HG02973 (cell line): ENCODE results near the gene IPCEF1.

Experiments
- ATAC-seq: cut with Tn5 transposase; IDR thresholded peaks from one replicate; pipeline ENCODE4 v1.9.1; 2021; ENCODE audit warnings: moderate library complexity; ENCODE audit not compliant: unreplicated experiment

Gene IPCEF1

GRCh38 chr6:154117485-154117884 lies 239.1 kb downstream of the IPCEF1 start:
- ATAC-seq = no peak

DNA sequence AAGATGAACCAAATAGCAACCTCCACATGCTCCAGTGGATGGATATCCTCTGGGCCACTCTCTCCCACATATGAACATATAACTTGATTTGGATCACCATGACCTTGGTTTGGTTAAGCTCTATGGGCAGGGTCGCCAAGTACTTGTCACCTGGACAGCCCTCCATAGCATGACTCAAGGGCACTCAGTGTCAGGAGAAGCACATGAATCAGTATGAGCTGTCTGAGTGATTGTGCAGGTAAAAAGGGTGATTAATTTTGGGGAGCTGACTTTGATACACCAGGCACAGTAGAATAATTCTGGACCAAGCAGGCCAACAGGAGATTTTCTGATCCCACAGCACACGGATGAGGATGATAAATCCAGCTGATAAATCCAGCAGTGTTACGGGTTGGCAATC lies 243.2 kb downstream of the IPCEF1 start:
- no peak for ATAC-seq

DNA sequence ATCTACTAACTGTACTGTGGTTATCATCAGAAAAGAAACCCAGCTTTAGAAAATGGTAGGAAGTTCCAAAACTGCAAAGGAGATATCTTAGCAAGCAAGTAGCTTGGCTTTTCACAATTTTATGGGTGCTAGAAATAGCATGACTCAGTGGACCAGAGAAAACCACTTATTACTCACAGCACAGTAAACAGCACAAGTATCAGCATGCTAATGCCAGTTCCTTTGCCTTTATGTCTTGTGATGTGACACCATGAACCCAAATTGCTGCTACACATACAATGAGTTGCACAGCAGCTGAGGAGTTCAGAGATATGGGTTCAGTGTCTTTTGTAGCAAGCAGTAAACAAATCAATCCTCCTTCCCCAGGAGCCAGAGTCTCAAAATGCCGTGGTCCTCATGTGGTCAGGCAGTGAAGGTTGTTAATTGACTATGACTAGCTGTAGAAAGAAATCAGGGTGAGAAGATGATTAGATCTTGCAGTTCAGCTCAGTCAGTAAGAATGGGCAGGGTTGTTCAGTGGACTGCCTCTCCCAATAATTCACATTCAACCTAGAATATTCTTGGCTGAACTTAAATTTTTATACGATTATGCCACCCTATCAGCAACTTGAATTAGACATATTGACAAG lies 244.3 kb downstream of the IPCEF1 start:
- ATAC-seq = no peak

DNA sequence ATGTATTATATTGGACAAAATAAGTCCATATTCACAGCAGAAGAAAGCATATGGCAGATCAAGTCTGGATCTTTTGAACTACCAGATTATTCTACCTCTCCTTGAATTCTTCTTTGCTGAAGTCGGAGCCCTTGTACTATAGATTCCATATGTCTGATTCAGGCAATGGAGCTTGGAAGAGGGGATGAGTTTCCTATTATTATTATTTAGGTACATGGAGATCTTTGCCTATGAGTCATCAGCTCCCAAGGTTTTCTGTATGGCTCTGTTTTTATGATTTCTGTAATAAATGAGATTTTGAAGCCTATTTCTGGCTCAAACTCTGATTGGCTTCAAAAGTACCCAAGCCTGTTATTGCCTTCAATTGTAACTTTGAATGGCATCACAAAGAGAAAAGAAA lies 245.6 kb downstream of the IPCEF1 start:
- ATAC-seq = no peak

DNA sequence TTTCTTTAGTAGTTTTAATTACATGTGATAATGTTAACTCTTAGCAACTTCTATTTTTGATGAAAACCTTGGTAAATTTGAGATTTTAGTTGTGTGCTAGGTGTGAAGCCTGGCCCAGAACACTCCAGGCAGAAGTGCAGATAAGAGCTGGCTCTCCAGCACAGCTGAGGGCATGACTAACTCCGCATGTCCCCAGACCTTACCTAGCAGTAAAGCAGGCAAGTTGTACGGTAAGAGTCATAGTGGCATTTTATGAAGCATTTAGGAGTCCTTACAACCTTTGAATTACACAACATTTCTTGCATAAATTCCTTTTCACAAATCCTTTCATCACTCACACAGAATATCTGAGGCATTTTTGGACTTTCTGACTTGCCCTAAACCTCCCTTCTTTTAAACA lies 250.4 kb downstream of the IPCEF1 start:
- no peak for ATAC-seq
